ENCODE measurements around the gene SLC8A1. TPM values are rescaled to one million over a fixed set of nuclear protein-coding genes. Genes with fewer than 3 reads are reported as not detected.

SLC8A1 gene
- total RNA-seq, 2 experiments from 2014 or later = 1.9 to 2.3 TPM

DNA sequence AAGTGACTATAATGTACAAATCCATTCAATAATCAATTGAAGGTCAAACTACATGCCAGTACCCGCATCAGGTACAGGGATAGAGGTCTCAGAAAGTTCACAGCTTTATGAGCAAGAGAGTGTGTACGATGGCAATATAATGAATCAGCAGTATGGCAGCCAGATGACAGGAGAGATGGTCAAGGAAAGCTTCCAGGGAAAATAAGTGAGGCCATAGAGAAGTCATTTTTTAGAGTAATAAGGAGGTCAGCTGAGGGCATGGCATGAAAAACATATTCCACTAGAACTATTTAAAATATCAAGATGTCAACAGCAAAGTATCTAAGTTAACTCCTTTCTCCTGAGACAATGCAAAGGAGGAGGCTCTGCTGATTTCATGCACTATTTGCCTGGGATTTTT lies 108.0 kb downstream of the SLC8A1 start:
- DNase-seq (no peak), ATAC-seq (no peak)
- Mint-ChIP-seq H3K27ac (no peak overlapping the region), H3K36me3 (ENCODE audit: low read depth) (no peaks in the 10 kb centered on the region), H3K4me1 (no peaks in the 10 kb centered on the region), H3K4me3 (no peak overlapping the region), H3K27me3 (peaks cover 2% of the 10 kb centered on the region), H3K9me3 (ENCODE audit: low read depth) (no peaks in the 10 kb centered on the region)
- ChIA-PET POLR2A (no interaction called here), CTCF (interaction anchor here (0.5 kb wide), 1 partner anchor 145 kb away, joined by 3 read pairs; no protein-coding TSS in a partner anchor)
- intact Hi-C loops (cut with DNase I, micrococcal nuclease) = no loop called here

DNA sequence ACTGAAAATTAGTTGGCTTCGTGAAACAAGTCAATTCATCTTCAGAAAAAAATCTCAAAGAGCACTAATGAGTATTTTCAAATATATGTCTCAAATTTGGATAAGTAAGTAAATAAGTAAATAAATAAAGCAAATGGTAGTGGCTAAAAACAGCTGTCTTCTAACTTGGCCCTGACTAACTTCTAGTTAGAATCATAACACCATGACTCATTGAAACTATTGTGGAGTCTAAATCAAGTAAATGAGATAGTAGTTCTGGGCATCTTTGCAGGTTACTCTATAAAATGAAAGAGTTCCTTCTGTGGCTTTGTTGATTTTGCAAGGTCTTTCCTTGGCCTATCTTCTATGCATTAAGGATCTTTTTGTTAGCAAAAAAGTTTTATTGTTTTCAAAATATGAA lies 110.7 kb downstream of the SLC8A1 start:
- H3K4me1 Mint-ChIP-seq = no peaks in the 10 kb centered on the region
- DNase-seq (no peak), ATAC-seq (no peak)
- no peak overlapping the region for H3K27ac Mint-ChIP-seq
- no peaks in the 10 kb centered on the region for H3K9me3 Mint-ChIP-seq (ENCODE audit: low read depth)
- intact Hi-C loops (cut with DNase I, micrococcal nuclease) = no loop called here
- H3K4me3 Mint-ChIP-seq = no peak overlapping the region
- CTCF ChIA-PET = no interaction called here
- POLR2A ChIA-PET = no interaction called here
- no peaks in the 10 kb centered on the region for H3K36me3 Mint-ChIP-seq (ENCODE audit: low read depth)
- H3K27me3 Mint-ChIP-seq = peaks cover 2% of the 10 kb centered on the region

DNA sequence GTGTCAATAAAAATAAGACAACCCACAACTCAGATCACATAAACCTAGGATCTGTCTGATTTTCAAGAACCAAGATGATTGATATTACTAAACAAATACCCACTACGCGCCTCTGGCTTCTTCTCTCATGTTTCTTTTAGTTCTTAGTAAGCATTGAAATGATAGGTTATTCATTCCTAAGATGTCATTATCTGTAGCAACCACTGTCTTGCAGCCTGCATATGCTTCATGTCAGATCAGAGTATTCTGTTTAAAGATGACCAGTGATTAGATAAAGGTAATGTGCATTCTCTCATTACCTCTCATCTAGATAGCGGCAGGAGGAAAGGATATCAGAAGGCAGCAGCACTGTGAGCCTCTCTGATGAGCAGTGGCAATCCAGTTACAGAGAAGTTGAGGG lies 112.9 kb downstream of the SLC8A1 start:
- CTCF ChIA-PET = no interaction called here
- H3K27me3 Mint-ChIP-seq = no peaks in the 10 kb centered on the region
- H3K27ac Mint-ChIP-seq = no peak overlapping the region
- no peaks in the 10 kb centered on the region for H3K4me1 Mint-ChIP-seq
- ATAC-seq = no peak
- H3K9me3 Mint-ChIP-seq (ENCODE audit: low read depth) = no peaks in the 10 kb centered on the region
- intact Hi-C loops (cut with DNase I, micrococcal nuclease) = loop anchor here in 1 of 2 experiments (5.0 kb wide), 1 partner anchor 213 kb away; no protein-coding TSS in a partner anchor
- no peaks in the 10 kb centered on the region for H3K36me3 Mint-ChIP-seq (ENCODE audit: low read depth)
- POLR2A ChIA-PET = no interaction called here
- no peak overlapping the region for H3K4me3 Mint-ChIP-seq
- no peak for DNase-seq

DNA sequence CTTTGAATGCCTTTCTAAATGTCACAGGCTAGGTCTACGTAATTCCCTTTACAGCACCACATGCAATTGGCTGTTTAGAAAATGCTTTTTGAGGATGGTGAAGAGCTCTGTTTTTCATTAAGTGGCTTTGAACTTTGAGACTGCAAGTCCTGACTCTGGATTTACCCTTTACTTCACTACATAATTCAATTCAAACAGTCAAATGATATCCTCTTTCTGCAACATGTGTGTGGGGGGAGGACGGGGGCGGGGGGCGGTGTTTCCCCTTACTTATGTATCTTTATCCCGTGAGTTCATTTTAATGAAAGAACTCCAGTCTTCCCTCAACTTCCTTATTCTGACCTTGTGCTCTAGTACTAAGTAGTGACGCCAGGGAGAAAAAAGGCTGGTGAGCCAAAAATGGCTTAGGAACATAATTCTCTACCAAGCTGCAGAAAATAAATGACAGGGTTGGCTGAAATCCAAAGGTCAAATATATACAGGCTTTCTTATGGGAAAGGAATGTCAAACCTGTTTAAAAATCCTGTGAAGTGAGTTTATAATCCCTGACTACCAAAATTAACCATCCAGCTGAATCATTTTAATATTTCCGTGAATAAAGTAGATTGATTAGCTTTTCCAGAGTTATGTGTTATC lies 119.6 kb downstream of the SLC8A1 start:
- ATAC-seq = no peak
- intact Hi-C loops (cut with DNase I, micrococcal nuclease) = no loop called here
- ChIA-PET CTCF (interaction anchor here (0.6 kb wide), 1 partner anchor 168 kb away, joined by 3 read pairs; no protein-coding TSS in a partner anchor), POLR2A (no interaction called here)
- no peak for DNase-seq
- H3K27me3 Mint-ChIP-seq = no peaks in the 10 kb centered on the region
- no peak overlapping the region for H3K4me3 Mint-ChIP-seq
- H3K9me3 Mint-ChIP-seq (ENCODE audit: low read depth) = no peaks in the 10 kb centered on the region
- H3K4me1 Mint-ChIP-seq = peaks cover 10% of the 10 kb centered on the region
- no peaks in the 10 kb centered on the region for H3K36me3 Mint-ChIP-seq (ENCODE audit: low read depth)
- H3K27ac Mint-ChIP-seq = no peak overlapping the region

DNA sequence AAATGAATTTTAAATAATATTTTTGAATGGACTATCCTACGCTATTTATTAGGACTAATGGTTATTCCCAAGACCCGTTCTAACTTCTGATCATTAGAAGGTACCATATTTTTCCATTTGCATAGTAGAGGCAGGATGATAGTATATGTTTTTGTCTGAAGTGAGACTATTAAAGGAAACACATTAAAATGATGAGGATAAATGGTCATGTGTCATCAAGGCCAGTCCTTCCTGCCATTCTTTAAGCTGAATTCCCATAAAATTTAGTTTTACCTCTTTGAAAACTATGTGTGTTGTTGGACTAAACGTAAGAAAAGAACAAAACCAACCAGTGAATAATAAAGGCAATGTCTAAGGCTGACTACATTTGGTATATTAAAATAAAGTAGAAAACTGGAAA lies 121.8 kb downstream of the SLC8A1 start:
- Mint-ChIP-seq H3K36me3 (ENCODE audit: low read depth) (no peaks in the 10 kb centered on the region), H3K4me1 (peaks cover 10% of the 10 kb centered on the region), H3K4me3 (no peak overlapping the region), H3K9me3 (ENCODE audit: low read depth) (no peaks in the 10 kb centered on the region), H3K27me3 (no peaks in the 10 kb centered on the region), H3K27ac (no peak overlapping the region)
- no peak for DNase-seq
- no peak for ATAC-seq
- POLR2A ChIA-PET = no interaction called here
- CTCF ChIA-PET = no interaction called here
- intact Hi-C loops (cut with DNase I, micrococcal nuclease) = no loop called here

DNA sequence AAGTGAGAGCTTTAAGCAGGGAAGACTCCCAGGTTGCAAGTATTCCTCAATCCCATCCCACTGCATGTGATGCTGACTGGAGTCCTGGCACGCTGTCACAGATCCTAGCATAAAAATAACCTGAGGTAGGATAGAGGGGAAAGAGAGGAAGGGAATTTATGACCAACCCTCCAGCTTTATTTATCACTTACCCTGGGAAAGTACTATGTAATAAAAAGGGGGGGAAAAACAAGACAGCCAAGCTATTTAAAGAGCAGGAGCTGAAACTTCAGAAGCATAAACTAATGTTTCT lies 122.2 kb downstream of the SLC8A1 start:
- DNase-seq = no peak

DNA sequence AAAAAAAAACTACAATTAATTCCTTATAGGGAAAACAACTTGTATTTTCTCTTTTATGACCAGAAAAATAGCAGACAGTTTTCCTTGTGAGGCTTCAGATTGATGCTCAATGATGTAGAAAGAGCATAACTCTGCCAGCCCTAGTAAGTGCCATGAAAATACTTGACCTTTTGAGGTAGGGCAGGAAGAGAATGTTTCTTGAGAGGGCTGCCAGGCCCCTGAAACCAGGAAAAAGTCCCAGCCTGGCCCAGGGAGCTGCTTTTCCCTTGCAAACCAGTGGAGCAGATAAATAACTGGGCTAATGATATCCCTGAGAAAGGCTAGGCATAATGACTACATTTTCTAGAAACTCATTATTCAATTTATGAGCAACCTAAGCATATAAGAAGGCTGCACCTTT lies 126.8 kb downstream of the SLC8A1 start:
- no peak overlapping the region for H3K4me3 Mint-ChIP-seq
- no peaks in the 10 kb centered on the region for H3K36me3 Mint-ChIP-seq (ENCODE audit: low read depth)

More for the DNA sequence above, 122.2 kb downstream of the SLC8A1 start:
- intact Hi-C loops (cut with DNase I, micrococcal nuclease) = no loop called here
- Mint-ChIP-seq H3K4me1 (peaks cover 10% of the 10 kb centered on the region), H3K27ac (no peak overlapping the region), H3K9me3 (ENCODE audit: low read depth) (no peaks in the 10 kb centered on the region), H3K36me3 (ENCODE audit: low read depth) (no peaks in the 10 kb centered on the region), H3K4me3 (no peak overlapping the region), H3K27me3 (no peaks in the 10 kb centered on the region)
- no peak for ATAC-seq
- ChIA-PET POLR2A (no interaction called here), CTCF (no interaction called here)

DNA sequence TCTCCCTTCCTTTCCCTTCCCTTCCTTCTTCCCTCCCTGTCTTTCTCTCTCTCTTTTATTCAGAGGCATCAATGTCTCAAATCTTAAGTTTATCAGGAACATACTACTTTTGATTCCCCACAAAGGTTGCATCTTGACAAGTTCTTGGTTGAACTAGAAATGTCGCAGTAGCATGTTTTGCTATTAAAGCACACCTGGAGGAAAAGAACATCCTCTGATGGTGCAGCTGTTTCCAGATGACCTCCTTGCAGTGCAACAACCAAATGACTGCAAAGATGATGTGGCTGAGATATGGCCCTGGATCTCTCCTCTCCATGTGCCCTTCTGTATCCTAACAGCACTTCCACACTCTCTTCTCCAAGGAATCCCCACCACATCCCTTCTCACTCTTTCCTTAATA lies 127.2 kb downstream of the SLC8A1 start:
- Mint-ChIP-seq H3K9me3 (ENCODE audit: low read depth) (no peaks in the 10 kb centered on the region), H3K4me1 (peaks cover 10% of the 10 kb centered on the region), H3K27me3 (no peaks in the 10 kb centered on the region), H3K36me3 (ENCODE audit: low read depth) (no peaks in the 10 kb centered on the region), H3K27ac (no peak overlapping the region), H3K4me3 (no peak overlapping the region)
- DNase-seq (no peak), ATAC-seq (no peak)
- ChIA-PET CTCF (no interaction called here), POLR2A (no interaction called here)
- intact Hi-C loops (cut with DNase I, micrococcal nuclease) = no loop called here

More for the DNA sequence above, 126.8 kb downstream of the SLC8A1 start:
- Mint-ChIP-seq H3K27me3 (no peaks in the 10 kb centered on the region), H3K4me1 (peaks cover 10% of the 10 kb centered on the region), H3K27ac (no peak overlapping the region), H3K9me3 (ENCODE audit: low read depth) (no peaks in the 10 kb centered on the region)
- POLR2A ChIA-PET = no interaction called here
- ATAC-seq = no peak
- intact Hi-C loops (cut with DNase I, micrococcal nuclease) = no loop called here
- CTCF ChIA-PET = no interaction called here
- no peak for DNase-seq

DNA sequence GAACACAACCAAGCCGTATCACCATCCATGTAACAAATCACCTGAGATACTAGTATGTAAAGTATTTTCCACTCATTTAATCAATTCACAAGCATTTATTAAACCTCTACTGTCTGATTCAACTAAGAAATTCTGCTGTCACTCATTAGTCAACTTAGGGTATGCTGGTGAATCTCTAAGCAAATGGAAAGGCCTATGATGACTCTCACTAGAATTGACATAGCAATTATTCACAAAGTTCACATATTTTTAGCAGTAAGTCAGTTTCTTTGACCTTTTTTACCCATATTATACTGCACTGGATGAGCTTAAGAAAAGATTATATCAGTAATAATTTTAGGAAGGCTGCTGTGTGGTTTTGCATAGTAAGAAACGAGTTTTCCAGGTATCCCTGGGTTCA lies 130.1 kb downstream of the SLC8A1 start:
- CTCF ChIA-PET = no interaction called here
- no peaks in the 10 kb centered on the region for H3K27me3 Mint-ChIP-seq
- ATAC-seq = no peak
- no peaks in the 10 kb centered on the region for H3K9me3 Mint-ChIP-seq (ENCODE audit: low read depth)
- POLR2A ChIA-PET = no interaction called here
- no peak for DNase-seq
- no peaks in the 10 kb centered on the region for H3K36me3 Mint-ChIP-seq (ENCODE audit: low read depth)
- intact Hi-C loops (cut with DNase I, micrococcal nuclease) = no loop called here
- no peaks in the 10 kb centered on the region for H3K4me1 Mint-ChIP-seq
- no peak overlapping the region for H3K27ac Mint-ChIP-seq
- H3K4me3 Mint-ChIP-seq = no peak overlapping the region

DNA sequence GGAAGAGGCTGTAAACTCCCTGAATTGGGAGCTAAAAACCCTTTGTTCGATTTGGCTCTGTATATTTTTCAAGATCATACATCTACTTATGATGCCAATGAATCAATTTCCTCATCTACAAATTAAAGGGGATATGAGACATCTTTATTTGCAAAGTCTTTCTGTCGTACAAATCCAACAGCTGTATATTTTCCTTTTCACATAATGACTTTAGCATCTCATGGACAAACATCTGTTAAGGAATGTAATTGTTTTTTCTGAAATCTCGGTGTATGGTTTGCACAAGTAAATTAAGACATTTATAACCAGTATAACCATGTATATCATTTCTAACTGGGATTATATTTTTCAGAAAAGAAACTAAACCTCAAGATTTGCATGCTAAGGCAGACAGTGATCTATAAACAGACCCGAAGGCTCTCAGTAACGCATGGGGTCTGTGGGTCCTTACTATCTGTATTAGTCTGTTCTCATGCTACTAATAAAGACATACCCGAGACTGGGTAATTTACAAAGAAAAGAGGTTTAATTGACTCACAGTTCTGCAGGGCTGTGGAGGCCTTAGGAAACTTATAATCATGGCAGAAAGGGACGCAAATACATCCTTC lies 130.8 kb downstream of the SLC8A1 start:
- H3K36me3 Mint-ChIP-seq (ENCODE audit: low read depth) = no peaks in the 10 kb centered on the region
- ATAC-seq = no peak
- intact Hi-C loops (cut with DNase I, micrococcal nuclease) = no loop called here

DNA sequence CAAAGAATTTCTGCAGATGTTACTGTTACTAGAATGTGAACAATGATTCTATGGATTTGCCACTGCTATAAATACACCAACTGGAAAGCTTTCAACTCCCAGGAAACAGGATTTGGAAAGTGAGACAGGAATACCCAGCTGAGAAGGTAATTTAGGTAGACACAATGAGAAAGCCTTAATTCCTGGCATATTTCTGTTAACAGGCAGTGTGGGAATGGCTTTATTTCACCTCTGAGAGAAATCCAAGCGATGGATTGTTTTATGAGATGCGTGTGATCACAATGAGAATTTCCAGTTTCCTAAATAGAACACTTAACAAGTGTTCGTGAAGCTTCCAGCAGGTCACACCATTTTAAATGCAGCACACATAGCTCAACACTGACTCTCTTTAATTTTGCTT lies 133.0 kb downstream of the SLC8A1 start:
- no peaks in the 10 kb centered on the region for H3K4me1 Mint-ChIP-seq
- DNase-seq = no peak
- H3K36me3 Mint-ChIP-seq (ENCODE audit: low read depth) = no peaks in the 10 kb centered on the region
- H3K27me3 Mint-ChIP-seq = no peaks in the 10 kb centered on the region
- ChIA-PET POLR2A (no interaction called here), CTCF (interaction anchor here (1.0 kb wide), 1 partner anchor 8 kb away, joined by 3 read pairs; no protein-coding TSS in a partner anchor)
- peaks cover 5% of the 10 kb centered on the region for H3K9me3 Mint-ChIP-seq (ENCODE audit: low read depth)
- no peak overlapping the region for H3K4me3 Mint-ChIP-seq
- no peak overlapping the region for H3K27ac Mint-ChIP-seq
- ATAC-seq = no peak
- intact Hi-C loops (cut with DNase I, micrococcal nuclease) = no loop called here

More for the DNA sequence above, 130.8 kb downstream of the SLC8A1 start:
- no peak overlapping the region for H3K4me3 Mint-ChIP-seq
- no peak overlapping the region for H3K27ac Mint-ChIP-seq
- H3K9me3 Mint-ChIP-seq (ENCODE audit: low read depth) = no peaks in the 10 kb centered on the region
- POLR2A ChIA-PET = no interaction called here
- H3K27me3 Mint-ChIP-seq = no peaks in the 10 kb centered on the region
- DNase-seq = no peak
- CTCF ChIA-PET = no interaction called here
- no peaks in the 10 kb centered on the region for H3K4me1 Mint-ChIP-seq

DNA sequence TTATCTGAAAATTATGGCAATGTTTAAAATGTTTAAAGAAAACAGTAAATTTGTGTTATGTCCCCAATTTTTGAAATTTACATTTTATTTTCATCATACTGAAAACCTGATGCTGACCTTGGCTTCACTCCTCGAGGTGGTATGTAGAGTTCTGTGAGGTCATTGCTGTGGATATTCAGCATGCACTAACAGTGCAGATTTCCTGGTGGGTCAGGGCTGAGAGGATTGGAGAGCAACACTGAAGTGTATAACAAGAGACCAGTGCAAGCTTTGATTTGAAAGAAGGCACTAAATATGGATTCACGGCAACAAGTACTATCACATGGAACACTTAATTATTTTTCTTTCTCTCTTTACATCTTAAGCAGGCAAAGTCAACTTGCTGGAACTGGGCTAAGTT lies 134.1 kb downstream of the SLC8A1 start:
- intact Hi-C loops (cut with DNase I, micrococcal nuclease) = no loop called here
- ChIA-PET CTCF (no interaction called here), POLR2A (no interaction called here)
- no peak for ATAC-seq
- Mint-ChIP-seq H3K4me1 (no peaks in the 10 kb centered on the region), H3K36me3 (ENCODE audit: low read depth) (no peaks in the 10 kb centered on the region), H3K4me3 (no peak overlapping the region), H3K27ac (no peak overlapping the region), H3K27me3 (no peaks in the 10 kb centered on the region), H3K9me3 (ENCODE audit: low read depth) (peaks cover 5% of the 10 kb centered on the region)
- DNase-seq = no peak

All from activated CD4-positive, alpha-beta T cell treated with anti-CD3 and anti-CD28 coated beads for 36 hours (primary cell).